ENCODE measurements around the gene CCDC66.

The CCDC66 gene

GRCh38 chr3:56522374-56522773 is 34.6 kb upstream of the CCDC66 start:
- ChIA-PET POLR2A (no interaction called here), CTCF (no interaction called here)
- Histone ChIP-seq H3K36me3 (ENCODE audit: control insufficient read depth in 2 of 2, insufficient read depth in 1 of 2, low read length in 2 of 2) (no peaks in the 10 kb centered on the region), H3K9me3 (ENCODE audit: control insufficient read depth, insufficient read depth, low read depth, low read length) (no peaks in the 10 kb centered on the region), H3K4me3 (ENCODE audit: low read depth, low read length) (no peak overlapping the region), H3K27ac (ENCODE audit: extremely low read depth, low read depth, low read length) (no peak overlapping the region), H3K4me1 (ENCODE audit: control insufficient read depth, insufficient read depth, low read length) (no peaks in the 10 kb centered on the region)
- TF ChIP-seq ZBTB8A (tag by site-specific recombination; IDR thresholded peaks at IDR 0.05) (no peak), ZNF777 (tag by site-specific recombination; IDR thresholded peaks at IDR 0.05; ENCODE audit: borderline replicate concordance) (no peak), ZNF707 (tag by site-specific recombination; IDR thresholded peaks at IDR 0.05) (no peak)

- no peaks in the 10 kb centered on the region for H3K36me3 ChIP-seq (ENCODE audit: control insufficient read depth in 2 of 2, insufficient read depth in 1 of 2, low read length in 2 of 2)
- no peak overlapping the region for H3K27ac ChIP-seq (ENCODE audit: extremely low read depth, low read depth, low read length)
- H3K9me3 ChIP-seq (ENCODE audit: control insufficient read depth, insufficient read depth, low read depth, low read length), result no peaks in the 10 kb centered on the region
- POLR2A ChIA-PET, result no interaction called here
- no peak overlapping the region for H3K4me3 ChIP-seq (ENCODE audit: low read depth, low read length)
- TF ChIP-seq ZNF132 (tag by site-specific recombination; IDR thresholded peaks at IDR 0.05; ENCODE audit: borderline replicate concordance) (no peak), GLIS2 (tag by site-specific recombination; IDR thresholded peaks at IDR 0.05) (no peak), ZNF223 (tag by site-specific recombination; IDR thresholded peaks at IDR 0.05) (no peak), GLIS1 (tag by site-specific recombination; IDR thresholded peaks at IDR 0.05) (no peak), ZNF791 (tag by site-specific recombination; IDR thresholded peaks at IDR 0.05) (no peak), ZNF645 (tag by site-specific recombination; IDR thresholded peaks at IDR 0.05) (no peak), ZNF830 (tag by site-specific recombination; IDR thresholded peaks at IDR 0.05; ENCODE audit: low read depth) (no peak), KLF7 (tag by site-specific recombination; IDR thresholded peaks at IDR 0.05; ENCODE audit: borderline replicate concordance) (no peak), HIC1 (tag by site-specific recombination; IDR thresholded peaks at IDR 0.05) (no peak), ZNF837 (tag by site-specific recombination; IDR thresholded peaks at IDR 0.05) (no peak), ATF2 (tag by site-specific recombination; IDR thresholded peaks at IDR 0.05; ENCODE audit: low read depth) (no peak), SETDB1 (IDR thresholded peaks at IDR 0.05; ENCODE audit: insufficient read length, low read length) (no peak), ZNF555 (tag by site-specific recombination; conservative IDR thresholded peaks at IDR 0.05) (no peak), ZNF214 (tag by site-specific recombination; IDR thresholded peaks at IDR 0.05; ENCODE audit: borderline replicate concordance) (no peak), ZNF560 (tag by site-specific recombination; IDR thresholded peaks at IDR 0.05; ENCODE audit: borderline replicate concordance) (no peak)
- TF ChIP-seq, protein P1, sequence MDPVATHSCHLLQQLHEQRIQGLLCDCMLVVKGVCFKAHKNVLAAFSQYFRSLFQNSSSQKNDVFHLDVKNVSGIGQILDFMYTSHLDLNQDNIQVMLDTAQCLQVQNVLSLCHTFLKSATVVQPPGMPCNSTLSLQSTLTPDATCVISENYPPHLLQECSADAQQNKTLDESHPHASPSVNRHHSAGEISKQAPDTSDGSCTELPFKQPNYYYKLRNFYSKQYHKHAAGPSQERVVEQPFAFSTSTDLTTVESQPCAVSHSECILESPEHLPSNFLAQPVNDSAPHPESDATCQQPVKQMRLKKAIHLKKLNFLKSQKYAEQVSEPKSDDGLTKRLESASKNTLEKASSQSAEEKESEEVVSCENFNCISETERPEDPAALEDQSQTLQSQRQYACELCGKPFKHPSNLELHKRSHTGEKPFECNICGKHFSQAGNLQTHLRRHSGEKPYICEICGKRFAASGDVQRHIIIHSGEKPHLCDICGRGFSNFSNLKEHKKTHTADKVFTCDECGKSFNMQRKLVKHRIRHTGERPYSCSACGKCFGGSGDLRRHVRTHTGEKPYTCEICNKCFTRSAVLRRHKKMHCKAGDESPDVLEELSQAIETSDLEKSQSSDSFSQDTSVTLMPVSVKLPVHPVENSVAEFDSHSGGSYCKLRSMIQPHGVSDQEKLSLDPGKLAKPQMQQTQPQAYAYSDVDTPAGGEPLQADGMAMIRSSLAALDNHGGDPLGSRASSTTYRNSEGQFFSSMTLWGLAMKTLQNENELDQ (tag by site-specific recombination; IDR thresholded peaks at IDR 0.05; ENCODE audit: low read depth), result no peak
- TF ChIP-seq, protein P2, sequence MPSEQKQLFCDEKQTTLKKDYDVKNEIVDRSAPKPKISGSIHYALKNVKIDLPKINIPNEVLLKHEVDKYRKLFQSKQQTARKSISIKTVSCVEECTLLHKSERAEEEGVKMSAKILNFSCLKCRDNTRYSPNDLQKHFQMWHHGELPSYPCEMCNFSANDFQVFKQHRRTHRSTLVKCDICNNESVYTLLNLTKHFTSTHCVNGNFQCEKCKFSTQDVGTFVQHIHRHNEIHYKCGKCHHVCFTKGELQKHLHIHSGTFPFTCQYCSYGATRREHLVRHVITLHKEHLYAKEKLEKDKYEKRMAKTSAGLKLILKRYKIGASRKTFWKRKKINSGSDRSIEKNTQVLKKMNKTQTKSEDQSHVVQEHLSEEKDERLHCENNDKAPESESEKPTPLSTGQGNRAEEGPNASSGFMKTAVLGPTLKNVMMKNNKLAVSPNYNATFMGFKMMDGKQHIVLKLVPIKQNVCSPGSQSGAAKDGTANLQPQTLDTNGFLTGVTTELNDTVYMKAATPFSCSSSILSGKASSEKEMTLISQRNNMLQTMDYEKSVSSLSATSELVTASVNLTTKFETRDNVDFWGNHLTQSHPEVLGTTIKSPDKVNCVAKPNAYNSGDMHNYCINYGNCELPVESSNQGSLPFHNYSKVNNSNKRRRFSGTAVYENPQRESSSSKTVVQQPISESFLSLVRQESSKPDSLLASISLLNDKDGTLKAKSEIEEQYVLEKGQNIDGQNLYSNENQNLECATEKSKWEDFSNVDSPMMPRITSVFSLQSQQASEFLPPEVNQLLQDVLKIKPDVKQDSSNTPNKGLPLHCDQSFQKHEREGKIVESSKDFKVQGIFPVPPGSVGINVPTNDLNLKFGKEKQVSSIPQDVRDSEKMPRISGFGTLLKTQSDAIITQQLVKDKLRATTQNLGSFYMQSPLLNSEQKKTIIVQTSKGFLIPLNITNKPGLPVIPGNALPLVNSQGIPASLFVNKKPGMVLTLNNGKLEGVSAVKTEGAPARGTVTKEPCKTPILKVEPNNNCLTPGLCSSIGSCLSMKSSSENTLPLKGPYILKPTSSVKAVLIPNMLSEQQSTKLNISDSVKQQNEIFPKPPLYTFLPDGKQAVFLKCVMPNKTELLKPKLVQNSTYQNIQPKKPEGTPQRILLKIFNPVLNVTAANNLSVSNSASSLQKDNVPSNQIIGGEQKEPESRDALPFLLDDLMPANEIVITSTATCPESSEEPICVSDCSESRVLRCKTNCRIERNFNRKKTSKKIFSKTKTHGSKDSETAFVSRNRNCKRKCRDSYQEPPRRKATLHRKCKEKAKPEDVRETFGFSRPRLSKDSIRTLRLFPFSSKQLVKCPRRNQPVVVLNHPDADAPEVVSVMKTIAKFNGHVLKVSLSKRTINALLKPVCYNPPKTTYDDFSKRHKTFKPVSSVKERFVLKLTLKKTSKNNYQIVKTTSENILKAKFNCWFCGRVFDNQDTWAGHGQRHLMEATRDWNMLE (tag by site-specific recombination; conservative IDR thresholded peaks at IDR 0.05; ENCODE audit: low read depth), result no peak
- H3K4me1 ChIP-seq (ENCODE audit: control insufficient read depth, insufficient read depth, low read length), result no peaks in the 10 kb centered on the region
- CTCF ChIA-PET, result no interaction called here
These were observed 31.7 kb upstream of the CCDC66 start for GRCh38 chr3:56525291-56525690.

Data from HEK293 (cell line).